GM21619 (cell line): ENCODE results near the gene HNMT.
"Not testable (repeated sequence)": the region's sequence is repeated elsewhere in the genome, so short reads cannot be mapped to it uniquely, and the experiment has no call there.

Experiments used
- ATAC-seq: cut with Tn5 transposase; IDR thresholded peaks from one replicate; pipeline ENCODE4 v1.9.1; 2021; ENCODE audit not compliant: unreplicated experiment

The HNMT gene

DNA sequence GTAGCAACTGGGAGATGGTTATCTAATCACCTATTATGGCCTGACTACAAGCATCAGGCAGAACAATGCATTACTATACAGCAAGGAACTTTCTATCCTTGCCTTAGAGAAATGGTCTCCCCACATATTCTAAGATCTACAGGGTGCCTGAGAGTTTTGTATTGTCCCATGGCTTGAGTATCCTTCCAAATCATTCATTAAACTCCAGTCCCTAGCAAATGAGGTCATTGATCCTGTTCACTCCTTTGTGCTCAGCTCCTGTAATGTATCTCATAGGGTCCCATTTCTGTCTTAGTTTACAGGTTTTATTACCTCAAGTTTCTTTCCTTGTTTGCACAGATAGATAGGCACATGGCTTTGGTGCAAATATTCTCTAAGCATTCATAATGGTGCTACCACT, 9.0 kb downstream of the HNMT start:
- no peak for ATAC-seq

DNA sequence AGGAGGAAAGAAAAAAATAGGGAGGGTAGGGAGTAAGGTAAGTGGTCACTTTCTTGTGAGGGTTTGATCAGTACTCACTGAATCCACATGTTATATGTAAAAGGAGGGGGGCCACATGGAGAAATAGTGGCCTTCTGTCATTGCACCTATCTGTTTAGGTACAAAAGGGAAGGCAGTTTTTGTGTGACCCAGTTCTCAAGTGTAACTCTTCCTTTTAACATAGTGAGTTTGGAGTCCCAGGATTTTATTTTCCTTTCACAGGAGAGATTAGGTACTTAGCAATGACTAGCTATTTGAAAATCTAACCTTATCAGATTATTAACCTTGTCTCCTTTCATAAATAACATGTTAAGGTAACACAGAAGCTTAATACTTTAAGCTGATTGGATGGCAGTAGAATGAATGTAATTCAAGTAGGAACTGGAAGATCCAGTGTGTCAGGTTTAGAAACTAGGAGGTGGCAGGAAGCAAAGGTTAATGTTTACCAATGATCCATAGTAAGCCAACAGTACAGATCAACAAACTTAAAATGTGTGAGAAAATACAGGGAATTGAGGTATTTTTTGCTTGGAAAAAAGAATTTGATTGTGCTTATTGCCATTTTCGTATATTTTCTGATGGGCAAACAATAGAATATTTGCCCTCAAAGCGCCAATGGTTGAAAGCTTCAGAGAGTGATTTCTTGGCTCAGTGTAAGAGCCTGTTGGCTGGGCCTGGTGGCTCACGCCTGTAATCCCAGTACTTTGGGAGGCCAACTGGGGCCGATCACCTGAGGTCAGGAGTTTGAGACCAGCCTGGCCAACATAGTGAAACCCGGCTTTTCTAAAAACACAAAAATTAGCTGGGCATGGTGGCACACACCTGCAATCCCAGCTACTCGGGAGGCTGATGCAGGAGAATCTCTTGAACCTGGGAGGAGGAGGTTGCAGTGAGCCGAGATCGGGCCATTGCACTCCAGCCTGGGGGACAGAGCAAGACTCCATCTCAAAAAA, 11.3 kb downstream of the HNMT start:
- no peak for ATAC-seq

DNA sequence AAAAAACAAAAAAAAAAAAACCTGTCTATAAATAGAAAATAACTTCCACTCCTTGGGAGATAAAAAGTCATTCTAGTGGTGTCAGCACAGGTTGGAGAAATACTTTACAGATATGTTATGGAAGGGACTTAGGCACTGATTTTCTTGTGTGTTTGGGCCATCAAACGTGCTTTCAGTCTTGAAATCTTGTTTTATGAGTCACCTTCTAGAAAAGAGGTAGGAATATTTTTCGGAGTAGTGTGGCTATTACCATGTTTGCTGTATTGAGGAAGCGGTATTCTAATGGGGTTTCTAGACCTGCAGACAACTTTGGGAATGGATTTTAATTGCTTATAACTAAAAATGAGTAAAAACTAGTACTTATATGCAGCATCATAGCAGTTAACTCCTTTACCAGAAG, 12.0 kb downstream of the HNMT start:
- ATAC-seq: no peak

DNA sequence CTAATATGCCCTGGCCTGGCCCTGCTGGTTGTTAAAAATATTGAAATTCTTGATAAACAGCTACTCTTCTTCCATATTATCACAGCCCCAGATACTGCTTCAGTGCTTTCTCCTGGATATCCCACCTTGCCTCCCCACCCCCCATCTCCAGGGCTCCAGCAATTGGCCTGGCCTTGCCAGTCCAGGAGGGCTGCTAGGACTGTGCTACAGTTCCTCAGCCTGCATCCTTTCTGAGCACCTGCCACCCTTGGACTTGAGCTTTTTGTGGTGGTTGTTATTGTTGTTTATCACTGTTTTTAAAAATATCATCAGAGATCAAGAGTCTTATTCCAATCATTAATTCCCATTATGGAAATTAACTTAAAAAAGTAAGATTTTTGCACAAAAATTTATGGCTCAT, 13.5 kb downstream of the HNMT start:
- no peak for ATAC-seq

DNA sequence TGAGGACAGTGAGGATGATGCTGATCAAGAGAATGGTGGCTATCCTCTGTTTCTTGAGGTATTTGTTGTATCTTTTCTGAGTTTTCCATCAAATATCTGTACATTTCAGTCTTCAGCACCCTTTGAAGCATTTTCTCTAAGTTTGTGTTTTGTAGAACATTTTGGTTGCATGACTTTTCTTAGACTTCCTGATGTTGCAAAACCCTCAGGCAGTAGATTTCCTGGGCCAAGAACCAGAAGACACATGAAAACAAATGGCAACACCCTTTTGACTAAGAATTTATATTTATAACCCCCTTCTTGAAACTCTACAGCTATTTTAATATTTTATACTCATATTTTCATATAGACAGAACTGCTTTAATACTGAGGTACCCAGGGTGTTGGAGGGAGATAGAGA, 16.2 kb downstream of the HNMT start:
- no peak for ATAC-seq

DNA sequence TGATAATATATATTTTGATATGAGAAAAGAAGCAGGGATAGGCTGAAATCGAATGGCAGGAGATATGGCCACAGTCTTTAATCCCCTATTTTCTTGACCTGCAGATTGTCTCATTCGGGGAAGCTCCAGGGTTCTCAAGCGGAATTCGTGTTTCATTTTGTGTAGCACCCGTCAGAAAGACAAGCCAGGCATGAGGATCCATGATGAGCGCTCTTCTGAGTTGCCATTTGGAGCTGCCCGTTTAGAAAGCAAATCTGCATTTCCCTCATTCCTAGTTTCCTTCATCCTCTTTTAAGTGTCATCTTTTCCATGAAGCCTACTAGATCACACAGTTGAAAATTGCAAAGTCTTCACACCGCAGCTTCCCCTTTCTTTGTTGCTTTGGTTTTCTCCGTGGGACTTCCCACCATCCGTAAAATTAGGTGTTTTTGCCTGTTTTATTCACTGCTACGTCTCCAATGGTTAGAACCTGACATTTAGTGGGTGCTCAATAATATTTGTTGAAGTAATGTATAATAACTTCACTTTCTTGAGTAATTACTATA, 16.9 kb downstream of the HNMT start:
- no peak for ATAC-seq

DNA sequence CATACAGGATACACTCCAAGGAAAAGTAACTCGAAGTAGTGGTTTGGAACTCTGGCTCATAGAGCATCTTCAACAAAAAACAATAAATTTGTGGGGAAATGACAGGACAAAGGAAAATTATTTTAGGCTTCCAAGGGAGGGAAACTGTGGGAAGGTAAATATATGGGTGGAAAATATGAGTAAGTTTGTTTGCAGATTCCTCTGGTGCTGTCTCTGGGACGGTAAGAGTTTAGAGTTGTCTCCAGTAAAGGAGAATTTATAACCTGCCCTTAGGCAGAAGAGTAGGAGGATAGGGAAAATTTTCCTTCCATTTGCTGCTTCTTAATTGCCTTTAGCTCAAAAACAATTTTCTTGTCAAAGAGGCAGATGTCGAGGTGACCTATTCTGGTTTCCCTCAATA, 19.3 kb downstream of the HNMT start:
- no peak for ATAC-seq

DNA sequence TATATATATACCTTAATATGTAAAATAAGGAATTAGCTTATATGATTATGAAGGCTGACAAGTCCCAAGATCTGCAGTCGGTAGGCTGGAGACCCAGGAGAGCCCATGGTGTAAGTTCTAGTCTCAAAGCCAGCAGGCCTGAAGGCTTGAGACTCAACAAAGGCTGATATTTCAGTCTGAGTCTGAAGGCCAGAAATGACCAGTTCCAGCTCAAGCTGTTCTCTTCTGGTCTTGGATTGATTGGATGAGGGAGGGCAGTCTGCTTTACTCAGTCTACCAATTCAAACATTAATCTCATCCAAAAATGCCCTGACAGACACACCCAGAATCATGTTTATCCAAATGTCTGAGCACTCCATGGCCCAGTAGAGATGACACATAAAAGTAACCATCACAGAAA, 22.0 kb downstream of the HNMT start:
- ATAC-seq: no peak

DNA sequence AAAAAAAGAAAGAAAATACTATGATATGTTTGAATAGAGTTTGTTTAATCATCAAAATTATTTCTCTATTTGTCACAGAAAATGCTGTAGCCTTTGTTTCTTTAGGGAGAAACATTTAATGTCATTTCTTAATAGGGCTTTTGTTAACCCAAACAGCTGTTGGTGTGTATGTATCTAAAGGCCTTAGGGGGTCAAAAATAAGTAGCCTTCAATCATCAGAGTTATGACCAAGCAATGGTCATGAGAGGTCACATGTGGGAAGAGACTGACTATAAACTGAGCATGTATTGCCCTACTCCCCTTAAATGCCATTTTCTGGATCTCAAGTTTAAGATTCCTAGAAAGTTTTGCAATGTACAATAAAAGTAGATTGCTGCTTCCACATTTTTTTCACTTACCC, 22.7 kb downstream of the HNMT start:
- ATAC-seq: no peak

DNA sequence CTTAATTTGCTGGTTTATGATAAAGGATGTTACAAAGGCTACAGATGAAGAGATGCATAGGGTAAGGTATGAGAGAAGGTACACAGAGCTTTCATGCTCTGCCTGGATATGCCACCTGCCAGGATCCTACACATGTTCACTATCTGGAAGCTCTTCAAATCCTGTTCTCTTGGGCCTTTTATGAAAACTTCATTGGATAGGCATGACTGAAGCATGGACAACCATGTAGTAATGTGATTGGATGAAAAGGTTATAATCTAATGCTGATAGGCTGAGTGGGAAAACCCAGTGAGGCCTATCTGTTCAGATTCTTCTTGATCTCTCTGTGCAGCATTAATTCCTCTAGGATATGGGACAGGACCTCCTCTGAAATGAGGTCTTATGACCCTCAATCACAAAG, 26.8 kb downstream of the HNMT start:
- no peak for ATAC-seq

DNA sequence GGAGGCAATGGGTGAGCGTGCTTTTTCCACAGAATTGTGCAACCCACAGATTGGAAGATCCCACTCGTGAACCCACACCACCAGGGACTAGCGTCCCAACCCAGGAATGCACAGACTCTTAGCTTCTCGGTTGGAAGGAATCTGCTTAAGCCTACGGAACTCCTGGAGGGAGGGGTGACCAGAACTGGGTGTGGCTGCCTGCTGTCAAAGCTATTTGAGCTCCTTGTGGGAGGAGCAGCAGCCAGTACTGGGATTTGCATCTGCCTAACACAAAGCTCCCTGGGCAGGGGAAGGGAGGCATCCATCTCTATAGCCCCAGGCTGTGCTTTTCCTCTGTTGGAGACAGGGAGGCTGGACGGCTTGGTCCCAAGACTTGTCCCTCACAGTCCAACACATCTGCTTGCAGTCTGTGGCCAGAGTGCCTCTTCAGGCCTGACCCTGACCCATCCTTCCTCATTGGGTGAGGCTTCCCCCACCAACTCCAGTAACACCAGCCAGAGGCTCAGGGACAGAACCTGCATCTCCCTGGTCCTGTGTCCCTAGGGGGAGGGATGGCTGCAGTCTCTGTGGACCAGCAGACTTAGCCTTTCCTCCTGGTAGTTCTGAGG, 27.9 kb downstream of the HNMT start:
- ATAC-seq: no peak

DNA sequence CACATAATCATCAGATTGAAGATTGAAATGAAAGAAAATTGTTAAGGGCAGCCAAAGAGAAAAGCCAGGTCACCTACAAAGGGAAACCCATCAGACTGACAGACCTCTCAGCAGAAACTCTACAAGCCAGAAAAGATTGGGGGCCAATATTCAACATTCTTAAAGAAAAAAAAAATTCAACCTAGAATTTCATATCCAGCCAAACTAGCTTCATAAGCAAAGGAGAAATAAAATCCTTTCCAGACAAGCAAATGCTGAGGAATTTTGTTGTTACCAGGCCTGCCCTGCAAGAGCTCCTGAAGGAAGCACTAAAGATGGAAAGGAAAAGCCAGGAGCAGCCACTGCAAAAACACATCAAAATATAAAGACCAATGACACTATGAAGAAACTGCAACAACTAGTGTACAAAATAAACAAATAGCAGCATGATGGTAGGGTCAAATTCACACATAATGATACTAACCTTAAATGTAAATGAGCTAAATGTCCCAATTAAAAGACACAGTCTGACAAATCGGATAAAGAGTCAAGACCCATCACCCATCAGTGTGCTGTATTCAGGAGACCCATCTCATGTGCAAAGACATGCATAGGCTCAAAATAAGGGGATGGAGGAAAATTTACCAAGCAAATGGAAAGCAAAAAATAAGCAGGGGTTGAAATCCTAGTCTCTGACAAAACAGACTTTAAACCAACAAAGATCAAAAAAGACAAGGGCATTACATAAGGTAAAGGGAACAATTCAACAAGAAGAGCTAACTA, 29.6 kb downstream of the HNMT start:
- not testable (repeated sequence) for ATAC-seq

DNA sequence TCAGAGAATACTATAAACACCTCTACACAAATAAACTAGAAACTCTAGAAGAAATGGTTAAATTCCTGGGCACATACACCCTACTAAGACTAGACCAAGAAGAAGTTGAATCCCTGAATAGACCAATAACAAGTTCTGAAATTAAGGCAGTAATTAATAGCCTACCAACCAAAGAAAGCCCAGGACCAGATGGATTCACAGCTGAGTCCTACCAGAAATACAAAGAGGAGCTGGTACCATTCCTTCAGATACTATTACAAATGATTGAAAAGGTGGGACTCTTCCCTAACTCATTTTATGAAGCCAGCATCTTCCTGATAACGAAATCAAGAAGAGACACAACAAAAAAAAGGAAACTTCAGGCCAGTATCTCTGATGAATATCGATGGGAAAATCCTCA, 31.1 kb downstream of the HNMT start:
- not testable (repeated sequence) for ATAC-seq

DNA sequence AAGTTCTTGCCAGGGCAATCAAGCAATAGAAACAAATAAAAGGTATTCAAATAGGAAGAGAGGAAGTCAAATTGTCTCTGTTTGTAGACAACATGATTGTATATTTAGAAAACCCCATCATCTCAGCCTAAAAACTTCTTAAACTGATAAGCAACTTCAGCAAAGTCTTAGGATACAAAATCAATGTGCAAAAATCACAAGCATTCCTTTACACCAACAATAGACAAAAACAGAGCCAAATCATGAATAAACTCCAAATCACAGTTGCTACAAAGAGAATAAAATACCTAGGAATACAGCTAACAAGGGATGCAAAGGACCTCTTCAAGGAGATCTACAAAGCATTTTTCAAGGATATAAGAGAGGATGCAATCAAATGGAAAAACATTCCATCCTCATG, 31.9 kb downstream of the HNMT start:
- not testable (repeated sequence) for ATAC-seq

DNA sequence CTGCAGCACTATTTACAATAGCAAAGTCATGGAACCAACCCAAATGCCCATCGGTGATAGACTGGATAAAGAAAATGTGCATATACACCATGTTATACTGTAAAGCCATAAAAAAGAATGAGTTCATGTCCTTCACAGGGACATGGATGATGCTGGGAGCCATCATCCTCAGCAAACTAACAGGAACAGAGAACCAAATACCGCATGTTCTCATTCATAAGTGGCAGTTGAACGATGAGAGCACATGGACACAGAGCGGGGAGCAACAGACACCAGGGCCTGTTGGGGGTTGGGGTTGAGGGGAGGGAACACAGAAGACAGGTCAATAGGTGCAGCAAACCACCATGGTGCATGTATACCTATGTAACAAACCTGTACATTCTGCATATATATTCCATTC, 33.5 kb downstream of the HNMT start:
- no peak for ATAC-seq

DNA sequence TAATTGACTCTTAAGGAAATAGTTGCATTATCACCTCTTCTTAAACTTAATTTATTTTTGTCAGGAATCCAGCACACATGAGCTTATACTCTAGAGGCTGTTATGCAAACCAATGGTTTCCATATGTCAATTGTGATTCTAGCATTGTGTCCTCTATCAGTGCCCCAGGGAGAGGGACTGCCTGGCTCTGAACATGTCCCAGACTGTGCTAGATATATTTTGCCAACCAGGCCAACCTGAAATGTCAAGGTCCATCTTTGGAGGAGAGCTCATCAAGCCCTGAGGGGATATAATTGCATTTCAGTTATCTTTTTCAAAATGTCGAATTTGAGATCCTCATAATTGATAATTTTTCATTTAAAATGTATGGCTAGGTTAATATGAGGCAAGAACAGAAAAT, 34.2 kb downstream of the HNMT start:
- ATAC-seq: no peak

DNA sequence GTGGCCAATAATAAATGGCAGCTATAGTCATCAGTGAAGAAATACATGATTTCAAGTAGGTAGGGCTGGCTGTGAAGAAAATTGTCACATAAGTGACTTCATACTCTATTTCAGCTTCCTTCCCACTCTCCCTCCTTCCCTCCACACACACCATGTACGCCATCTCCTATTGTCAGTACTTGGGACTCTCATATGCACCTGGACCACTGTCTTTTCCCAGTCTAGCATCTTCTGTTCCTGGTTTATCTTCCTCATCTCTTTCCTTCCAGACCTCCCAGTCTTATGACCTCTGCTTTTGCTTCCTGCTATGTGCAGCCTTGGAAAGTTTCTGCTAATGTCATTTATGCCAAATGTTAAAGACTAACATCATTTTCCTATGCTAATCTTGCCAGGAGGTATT, 35.0 kb downstream of the HNMT start:
- ATAC-seq: no peak

DNA sequence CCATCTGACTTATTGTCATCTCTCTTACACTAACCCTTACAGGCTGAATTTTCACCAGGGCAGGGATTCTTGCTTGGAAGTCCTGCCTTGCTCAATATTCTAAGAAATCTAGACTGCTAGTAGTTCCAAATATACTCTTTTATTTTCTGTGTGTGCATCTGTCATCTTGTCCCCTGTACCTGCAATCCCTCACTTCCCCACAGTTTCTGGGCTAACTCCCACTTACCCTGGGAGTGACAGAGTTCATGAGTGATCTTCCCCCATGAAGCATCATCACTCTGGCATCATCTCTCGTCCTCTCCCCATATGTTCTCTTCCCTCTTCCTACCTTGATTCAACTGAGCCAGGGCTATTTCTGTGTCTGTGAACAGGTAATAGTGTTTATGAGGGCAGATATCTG, 35.7 kb downstream of the HNMT start:
- ATAC-seq: no peak

DNA sequence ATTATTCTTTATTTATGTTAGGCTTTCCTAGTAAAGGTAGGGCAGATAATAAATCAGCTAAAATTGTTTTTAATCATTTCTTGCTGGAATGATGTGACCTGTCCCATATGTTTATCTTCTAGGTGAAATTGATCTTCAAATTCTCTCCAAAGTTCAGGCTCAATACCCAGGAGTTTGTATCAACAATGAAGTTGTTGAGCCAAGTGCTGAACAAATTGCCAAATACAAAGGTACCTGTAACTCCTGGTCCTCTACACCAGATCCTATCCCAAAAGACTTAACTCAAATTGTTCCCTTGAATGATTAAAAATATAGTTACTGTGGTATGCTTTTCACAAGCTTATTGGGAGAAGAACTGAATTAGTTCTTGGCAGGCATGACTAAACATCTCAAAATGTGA, 36.5 kb downstream of the HNMT start:
- ATAC-seq: no peak

DNA sequence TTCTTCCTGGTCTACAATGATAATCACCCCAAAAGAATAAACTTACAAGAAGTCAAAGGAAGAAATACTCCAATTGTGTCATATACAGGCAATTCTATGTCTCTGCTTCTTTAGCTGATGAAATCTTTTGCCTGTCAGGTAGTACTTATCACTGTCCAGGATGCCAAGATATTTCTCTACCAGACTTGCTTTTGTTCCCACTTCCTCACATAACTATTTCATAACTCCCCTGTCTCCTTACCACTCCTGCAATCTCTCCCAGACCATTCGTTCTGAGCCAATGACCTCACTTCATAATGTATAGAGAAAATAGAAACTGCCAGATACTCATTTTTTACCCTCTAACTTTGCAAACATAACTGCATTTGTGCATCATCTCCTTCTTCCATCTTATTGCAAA, 39.1 kb downstream of the HNMT start:
- no peak for ATAC-seq

DNA sequence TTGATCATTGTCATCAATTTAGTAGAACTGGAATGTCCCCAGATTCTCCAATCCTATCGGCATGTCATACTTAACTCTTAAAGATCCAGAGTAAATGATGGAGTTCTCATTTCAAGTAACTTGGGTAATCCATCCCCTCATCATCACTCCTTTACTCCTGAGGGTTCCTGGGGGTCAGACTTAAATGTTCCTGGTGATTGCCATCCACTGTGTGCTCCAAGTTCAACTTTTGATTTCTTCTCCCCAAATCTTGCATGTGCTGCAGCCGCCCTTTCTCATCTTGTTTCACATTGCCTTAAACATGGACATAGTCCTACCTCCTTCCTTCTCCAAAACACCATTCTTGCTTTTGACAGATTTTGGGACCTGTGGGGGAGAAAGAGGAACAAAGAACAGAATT, 43.2 kb downstream of the HNMT start:
- no peak for ATAC-seq

DNA sequence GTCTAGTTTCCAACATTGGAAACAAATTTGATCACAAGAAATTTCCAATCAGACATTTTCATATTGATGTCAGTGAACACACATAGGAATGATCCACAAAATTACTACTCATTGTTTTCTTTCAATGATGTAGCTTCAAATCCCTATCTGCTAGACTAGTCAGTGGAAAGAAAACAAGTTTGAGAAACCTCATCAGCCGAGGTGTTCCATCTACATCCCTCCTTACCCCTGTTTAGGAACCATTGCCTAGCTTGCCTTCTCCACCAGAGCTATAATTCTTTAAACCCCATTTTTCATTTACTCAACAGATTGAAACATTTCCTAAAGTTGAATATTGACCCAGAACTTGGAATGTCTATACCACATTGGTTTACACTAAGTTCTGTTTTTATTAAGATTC, 45.3 kb downstream of the HNMT start:
- no peak for ATAC-seq
